CD4-positive, alpha-beta T cell (primary cell): ENCODE results near the gene ZNF23. TPM values are rescaled to one million over a fixed set of nuclear protein-coding genes. Genes with fewer than 3 reads are reported as not detected.

Experiments used
- ATAC-seq: fragments of 200-7000 bp; cut with Tn5 transposase; one replicate; pipeline ENCODE4 v1.10.0; 2022; ENCODE audit warnings: mild to moderate bottlenecking; ENCODE audit not compliant: poor library complexity
- CTCF ChIA-PET: fragments of 350-600 bp; sonication (Branson Sonifier 250); formaldehyde crosslinking; loops from one replicate; lab custom pipeline; 2021; ENCODE audit warnings: antibody characterized with exemption, inconsistent platforms; lab: Charles Lee
- POLR2A ChIA-PET: fragments of 350-600 bp; sonication (Branson Sonifier 250); formaldehyde crosslinking; loops from one replicate; lab custom pipeline; 2021; ENCODE audit warnings: antibody characterized with exemption, inconsistent platforms; lab: Charles Lee
- DNase-seq, 14 experiments: peaks; one replicate each; pipeline ENCODE4 v3.0.0-alpha.2; 2013 to 2020; ENCODE audit warnings: mixed read lengths in 2 of 14
- H3K27ac ChIP-seq, 2 donors: one replicate each; pipeline versions ENCODE4 v1.5.1 to v1.7.0; 2013; ENCODE audit warnings: low read length in 2 of 2, low read depth in 1 of 2, mild to moderate bottlenecking in 1 of 2
- H3K27me3 ChIP-seq, 2 experiments: 1 replicate in 1 of 2; 2 replicates in 1 of 2; pipeline versions ENCODE4 v1.6.1 to v1.7.0; 2013; ENCODE audit warnings: low read length in 2 of 2, control low read depth in 1 of 2, mild to moderate bottlenecking in 1 of 2, moderate library complexity in 1 of 2; ENCODE audit not compliant: insufficient read depth in 2 of 2, control insufficient read depth in 1 of 2
- H3K36me3 ChIP-seq: one replicate; pipeline ENCODE4 v1.6.1; 2013; ENCODE audit warnings: low read length, control low read depth; ENCODE audit not compliant: insufficient read depth
- H3K4me1 ChIP-seq: one replicate; pipeline ENCODE4 v1.6.1; 2013; ENCODE audit warnings: low read length, control low read depth; ENCODE audit not compliant: insufficient read depth
- H3K4me3 ChIP-seq: one replicate; pipeline ENCODE4 v1.5.1; 2013; ENCODE audit warnings: mild to moderate bottlenecking, low read length, moderate library complexity
- H3K9me3 ChIP-seq, 2 experiments: 1 replicate in 1 of 2; 2 replicates in 1 of 2; pipeline versions ENCODE4 v1.6.1 to v1.7.0; 2013; ENCODE audit warnings: low read length in 2 of 2, mild to moderate bottlenecking in 2 of 2, control low read depth in 1 of 2, moderate library complexity in 1 of 2; ENCODE audit not compliant: control insufficient read depth in 1 of 2, insufficient read depth in 1 of 2
- H3K27ac Mint-ChIP-seq: one replicate; pipeline ENCODE4 v1.8.0; 2020; ENCODE audit warnings: mixed read lengths
- H3K27me3 Mint-ChIP-seq: one replicate; pipeline ENCODE4 v1.8.0; 2021; ENCODE audit warnings: mixed read lengths
- H3K36me3 Mint-ChIP-seq: one replicate; pipeline ENCODE4 v1.8.0; 2021; ENCODE audit warnings: low read depth, mixed read lengths
- H3K4me1 Mint-ChIP-seq: one replicate; pipeline ENCODE4 v1.8.0; 2021; ENCODE audit warnings: low read depth, mixed read lengths
- H3K4me3 Mint-ChIP-seq: one replicate; pipeline ENCODE4 v1.8.0; 2020; ENCODE audit warnings: mild to moderate bottlenecking, mixed read lengths
- H3K9me3 Mint-ChIP-seq: one replicate; pipeline ENCODE4 v1.8.0; 2020; ENCODE audit warnings: mixed read lengths
- intact Hi-C, 2 experiments: fragments of 100-400 bp; cut with DNase I in 1 of 2; cut with micrococcal nuclease in 1 of 2; formaldehyde crosslinking; loops; one replicate each; pipeline versions ENCODE4 v1.15.1 to v1.9.0; 2023 to 2025; cut with DNase I, micrococcal nuclease
- total RNA-seq, 174 experiments: library from RNA in 2 of 174; stranded (reverse) in 2 of 174; gene quantifications; one replicate each; pipeline ENCODE4 v1.2.3 and lab custom pipeline; 2021 to 2026
- TF ChIP-seq, protein P1 (sequence below): fragments of 200-600 bp; IDR thresholded peaks from one replicate; pipeline ENCODE4 v1.8.0; 2022; ENCODE audit warnings: antibody characterized with exemption, mild to moderate bottlenecking

The ZNF23 gene
- total RNA-seq, 2 experiments from 2014 or later = 7.0 to 8.4 TPM

DNA sequence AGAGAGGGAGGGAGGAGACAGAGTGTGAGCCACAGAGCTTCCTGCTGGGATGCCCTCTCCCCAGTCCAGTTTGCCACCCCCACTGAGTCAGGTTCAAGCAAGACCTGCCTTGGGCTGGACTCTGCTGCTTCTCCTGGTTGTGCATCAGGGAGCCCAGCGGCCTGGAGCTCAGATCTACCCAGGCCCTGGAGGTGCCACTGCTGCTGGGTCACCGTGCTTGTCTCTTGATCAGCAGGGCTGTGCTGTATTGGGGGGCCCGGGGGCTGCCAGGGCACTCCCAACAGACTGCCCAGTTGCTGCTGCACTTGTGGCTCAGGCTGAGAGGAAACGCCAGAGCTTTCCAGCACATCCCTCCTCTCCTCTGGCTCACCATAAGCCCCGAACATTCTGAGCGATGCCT lies 29.1 kb downstream of the ZNF23 start:
- no peaks in the 10 kb centered on the region for H3K36me3 Mint-ChIP-seq
- no peaks in the 10 kb centered on the region for H3K4me1 ChIP-seq
- DNase-seq = no peak
- ATAC-seq = no peak
- no peaks in the 10 kb centered on the region for H3K36me3 ChIP-seq
- no peaks in the 10 kb centered on the region for H3K4me1 Mint-ChIP-seq
- intact Hi-C loops = no loop called here
- POLR2A ChIA-PET = no interaction called here
- H3K4me3 ChIP-seq = no peak overlapping the region
- CTCF ChIA-PET = no interaction called here
- peaks cover 34% of the 10 kb centered on the region for H3K27me3 Mint-ChIP-seq
- peaks cover 2 to 22% of the 10 kb centered on the region in 2 experiments for H3K27me3 ChIP-seq
- H3K9me3 Mint-ChIP-seq = no peaks in the 10 kb centered on the region
- no peak overlapping the region for H3K27ac ChIP-seq
- no peak overlapping the region for H3K4me3 Mint-ChIP-seq
- TF ChIP-seq, protein P1, sequence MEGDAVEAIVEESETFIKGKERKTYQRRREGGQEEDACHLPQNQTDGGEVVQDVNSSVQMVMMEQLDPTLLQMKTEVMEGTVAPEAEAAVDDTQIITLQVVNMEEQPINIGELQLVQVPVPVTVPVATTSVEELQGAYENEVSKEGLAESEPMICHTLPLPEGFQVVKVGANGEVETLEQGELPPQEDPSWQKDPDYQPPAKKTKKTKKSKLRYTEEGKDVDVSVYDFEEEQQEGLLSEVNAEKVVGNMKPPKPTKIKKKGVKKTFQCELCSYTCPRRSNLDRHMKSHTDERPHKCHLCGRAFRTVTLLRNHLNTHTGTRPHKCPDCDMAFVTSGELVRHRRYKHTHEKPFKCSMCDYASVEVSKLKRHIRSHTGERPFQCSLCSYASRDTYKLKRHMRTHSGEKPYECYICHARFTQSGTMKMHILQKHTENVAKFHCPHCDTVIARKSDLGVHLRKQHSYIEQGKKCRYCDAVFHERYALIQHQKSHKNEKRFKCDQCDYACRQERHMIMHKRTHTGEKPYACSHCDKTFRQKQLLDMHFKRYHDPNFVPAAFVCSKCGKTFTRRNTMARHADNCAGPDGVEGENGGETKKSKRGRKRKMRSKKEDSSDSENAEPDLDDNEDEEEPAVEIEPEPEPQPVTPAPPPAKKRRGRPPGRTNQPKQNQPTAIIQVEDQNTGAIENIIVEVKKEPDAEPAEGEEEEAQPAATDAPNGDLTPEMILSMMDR = no peak
- H3K9me3 ChIP-seq = no peaks in the 10 kb centered on the region
- no peak overlapping the region for H3K27ac Mint-ChIP-seq

DNA sequence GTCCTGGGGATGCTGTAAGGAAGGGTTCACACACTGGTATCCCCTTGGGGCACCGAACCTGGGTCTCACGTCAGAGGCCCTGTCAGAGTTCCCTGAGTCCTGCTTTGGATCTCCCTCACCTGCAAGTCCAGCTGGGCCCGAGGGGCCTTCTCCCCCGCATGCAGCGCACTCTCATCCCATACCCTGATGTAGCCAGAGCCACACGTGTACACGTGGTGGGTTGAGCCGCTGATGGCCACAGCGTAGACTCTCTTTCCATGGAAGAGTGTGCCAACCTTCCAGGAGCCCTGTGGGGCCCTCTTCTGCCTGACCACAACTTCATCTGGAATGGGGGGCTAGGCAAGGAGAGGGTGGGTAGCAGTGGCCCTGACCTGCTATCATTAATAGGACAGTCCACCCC lies 30.1 kb downstream of the ZNF23 start:
- H3K36me3 ChIP-seq = no peaks in the 10 kb centered on the region
- DNase-seq (no peak), ATAC-seq (no peak)
- H3K4me1 Mint-ChIP-seq = no peaks in the 10 kb centered on the region
- H3K27ac Mint-ChIP-seq = no peak overlapping the region
- H3K27me3 Mint-ChIP-seq = peaks cover 35% of the 10 kb centered on the region
- no peak overlapping the region for H3K27ac ChIP-seq
- no peaks in the 10 kb centered on the region for H3K9me3 Mint-ChIP-seq
- no peaks in the 10 kb centered on the region for H3K4me1 ChIP-seq
- H3K27me3 ChIP-seq = peaks cover 2 to 20% of the 10 kb centered on the region in 2 experiments
- ChIA-PET CTCF (no interaction called here), POLR2A (no interaction called here)
- no peak overlapping the region for H3K4me3 ChIP-seq
- H3K36me3 Mint-ChIP-seq = no peaks in the 10 kb centered on the region
- TF ChIP-seq, protein P1 = no peak
- intact Hi-C loops = no loop called here
- no peaks in the 10 kb centered on the region for H3K9me3 ChIP-seq
- no peak overlapping the region for H3K4me3 Mint-ChIP-seq

DNA sequence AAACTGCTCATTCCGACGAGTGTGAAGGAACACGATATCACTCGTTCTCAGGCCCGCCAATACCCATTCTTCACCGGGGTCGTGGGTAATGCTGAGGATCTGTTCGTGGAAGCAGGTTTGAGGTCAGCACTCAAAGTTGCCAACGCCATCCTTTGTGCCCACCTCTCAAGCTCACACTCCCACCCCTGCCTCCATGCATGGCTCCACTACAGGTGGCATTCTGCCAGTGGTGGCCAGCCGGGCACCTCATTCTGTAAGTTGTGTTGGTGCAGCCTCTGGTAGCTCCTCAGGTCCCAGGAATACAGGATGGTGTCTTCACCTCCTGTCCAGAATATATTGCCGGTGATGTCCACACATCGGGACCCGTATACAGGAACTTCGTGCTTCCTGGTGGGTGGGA lies 30.9 kb downstream of the ZNF23 start:
- Histone ChIP-seq H3K4me3 (no peak overlapping the region), H3K9me3 (peaks cover 0 to 2% of the 10 kb centered on the region in 2 experiments), H3K36me3 (no peaks in the 10 kb centered on the region), H3K27me3 (peaks cover 2 to 24% of the 10 kb centered on the region in 2 experiments), H3K4me1 (no peaks in the 10 kb centered on the region), H3K27ac (no peak overlapping the region)
- intact Hi-C loops = no loop called here
- Mint-ChIP-seq H3K36me3 (no peaks in the 10 kb centered on the region), H3K27ac (no peak overlapping the region), H3K4me3 (no peak overlapping the region), H3K9me3 (no peaks in the 10 kb centered on the region), H3K27me3 (peaks cover 42% of the 10 kb centered on the region), H3K4me1 (no peaks in the 10 kb centered on the region)
- POLR2A ChIA-PET = no interaction called here
- no peak for DNase-seq
- CTCF ChIA-PET = no interaction called here
- no peak for ATAC-seq
- TF ChIP-seq, protein P1 = no peak
